HepG2 (cell line): ENCODE data around the gene RETN. TPM values are rescaled to one million over a fixed set of nuclear protein-coding genes. Genes with fewer than 3 reads are reported as not detected.

Experiments
- ATAC-seq: fragments of 200-7000 bp; cut with Tn5 transposase; 3 replicates; pipeline ENCODE4 v1.9.1; 2020; ENCODE audit warnings: mild to moderate bottlenecking, moderate library complexity
- BruUV-seq: library from RNA; stranded (reverse); fragments of 400-500 nt; replicated peaks from 2 replicates; lab custom pipeline; 2021; lab: Mats Ljungman, UMichigan
- CTCF ChIA-PET: fragments of 300-600 bp; formaldehyde crosslinking; extraction: SDS; loops from one replicate; lab custom pipeline; 2021; ENCODE audit warnings: low total read pairs, inconsistent platforms, low intra/inter-chr PET ratio; lab: Yijun Ruan, JAX
- POLR2A ChIA-PET: fragments of 350-600 bp; sonication (Branson Sonifier 250); formaldehyde crosslinking; loops from one replicate; lab custom pipeline; 2020; ENCODE audit warnings: antibody characterized with exemption, inconsistent platforms; lab: Yijun Ruan, JAX
- DNase-seq: peaks from one replicate; pipeline ENCODE4 v3.0.0-alpha.2; 2015; ENCODE audit warnings: low spot score
- FAIRE-seq: peaks from 3 replicates; lab custom pipeline; 2011; peaks lifted over from hg19 to GRCh38; lab: Jason Lieb, UNC
- H2AFZ ChIP-seq: one replicate; pipeline ENCODE4 v1.6.1; 2011; ENCODE audit warnings: low read length, inconsistent platforms
- H3K27ac ChIP-seq: fragments of 300-600 bp; 3 replicates; pipeline ENCODE4 v1.8.0; 2011; ENCODE audit warnings: mixed run types, mild to moderate bottlenecking, mixed read lengths, low read length, inconsistent platforms; ENCODE audit not compliant: insufficient read depth; ENCODE audit errors: extremely low read length
- H3K27me3 ChIP-seq, 2 experiments: fragments of 200-600 bp in 1 of 2; 2 replicates in 1 of 2; 3 replicates in 1 of 2; pipeline versions ENCODE4 v1.6.0 to v1.8.0; 2011; ENCODE audit warnings: low read length in 2 of 2, mild to moderate bottlenecking in 2 of 2, moderate library complexity in 2 of 2, inconsistent platforms in 1 of 2; ENCODE audit not compliant: insufficient read depth in 2 of 2, control insufficient read depth in 1 of 2
- H3K36me3 ChIP-seq, 2 experiments: fragments of 200-600 bp in 1 of 2; replicated peaks in 1 of 2; 2 replicates in 1 of 2; 3 replicates in 1 of 2; pipeline versions ENCODE4 v1.5.1 to v1.8.0; 2011; ENCODE audit warnings: low read length in 2 of 2, inconsistent platforms in 1 of 2; ENCODE audit not compliant: insufficient read depth in 2 of 2, control insufficient read depth in 1 of 2
- H3K4me1 ChIP-seq: 2 replicates; pipeline ENCODE4 v1.5.1; 2012; ENCODE audit warnings: low read length, inconsistent platforms; ENCODE audit not compliant: insufficient read depth
- H3K4me2 ChIP-seq: 2 replicates; pipeline ENCODE4 v1.6.0; 2011; ENCODE audit warnings: low read depth, low read length, inconsistent platforms
- H3K4me3 ChIP-seq, 3 experiments: fragments of 200-600 bp in 1 of 3; sonication (generic), shearing (Covaris generic) in 1 of 3; replicated peaks in 1 of 3; 2 replicates each; pipeline ENCODE4 v1.5.1; 2011 to 2016; ENCODE audit warnings: low read length in 3 of 3, inconsistent platforms in 2 of 3, low read depth in 2 of 3, mild to moderate bottlenecking in 2 of 3, control low read depth in 1 of 3, mixed read lengths in 1 of 3; ENCODE audit not compliant: insufficient read depth in 1 of 3
- H3K79me2 ChIP-seq: one replicate; pipeline ENCODE4 v1.6.1; 2011; ENCODE audit warnings: low read length, inconsistent platforms; ENCODE audit not compliant: insufficient read depth
- H3K9ac ChIP-seq: 2 replicates; pipeline ENCODE4 v1.6.0; 2011; ENCODE audit warnings: mild to moderate bottlenecking, low read depth, low read length, inconsistent platforms; ENCODE audit not compliant: insufficient read depth
- H3K9me3 ChIP-seq: 2 replicates; pipeline ENCODE4 v1.5.1; 2012; ENCODE audit warnings: mild to moderate bottlenecking, low read length
- H4K20me1 ChIP-seq: 2 replicates; pipeline ENCODE4 v1.6.0; 2011; ENCODE audit warnings: inconsistent platforms, mild to moderate bottlenecking, low read length, moderate library complexity; ENCODE audit not compliant: insufficient read depth
- AKAP8 ChIP-seq: sonication (generic); formaldehyde crosslinking; IDR thresholded peaks from 2 replicates; pipeline ENCODE4 v1.5.1; 2020; ENCODE audit warnings: mild to moderate bottlenecking, missing genetic modification reagents
- CREM ChIP-seq, 2 experiments: sonication (generic) in 1 of 2; formaldehyde crosslinking in 1 of 2; IDR thresholded peaks; 2 replicates each; pipeline versions ENCODE4 v1.4.0 to v1.6.1; 2016 to 2020; ENCODE audit warnings: antibody characterized with exemption in 1 of 2, mild to moderate bottlenecking in 1 of 2, missing genetic modification reagents in 1 of 2
- KLF12 ChIP-seq: sonication (generic); formaldehyde crosslinking; IDR thresholded peaks from 2 replicates; pipeline ENCODE4 v1.4.0; 2020; ENCODE audit warnings: missing genetic modification reagents, borderline replicate concordance
- MBNL3 ChIP-seq: fragments of 250-450 bp; sonication (Bioruptor Pico); conservative IDR thresholded peaks from 2 replicates; pipeline ENCODE4 v1.8.0; 2022; ENCODE audit warnings: mild to moderate bottlenecking, inconsistent platforms
- NFE2L1 ChIP-seq: sonication (generic); formaldehyde crosslinking; IDR thresholded peaks from 2 replicates; pipeline ENCODE4 v1.4.0; 2020; ENCODE audit warnings: missing genetic modification reagents, mild to moderate bottlenecking, borderline replicate concordance
- SMAD1 ChIP-seq: sonication (generic); formaldehyde crosslinking; IDR thresholded peaks from 2 replicates; pipeline ENCODE4 v1.4.0; 2020; ENCODE audit warnings: missing genetic modification reagents, low read depth, mild to moderate bottlenecking, borderline replicate concordance
- SP2 ChIP-seq: sonication (generic); formaldehyde crosslinking; IDR thresholded peaks from 2 replicates; pipeline ENCODE4 v1.5.1; 2020; ENCODE audit warnings: mild to moderate bottlenecking, missing genetic modification reagents
- U2AF2 ChIP-seq: fragments of 200-400 bp; formaldehyde crosslinking; IDR thresholded peaks from 2 replicates; pipeline ENCODE4 v1.6.1; 2017; ENCODE audit warnings: low read depth, mild to moderate bottlenecking, low read length
- ZFP36 ChIP-seq: fragments of 150-350 bp; IDR thresholded peaks from 2 replicates; pipeline ENCODE4 v1.6.1; 2018; ENCODE audit warnings: borderline replicate concordance, low read length, low read depth; ENCODE audit not compliant: partially characterized antibody
- ZFP62 ChIP-seq: sonication (generic); formaldehyde crosslinking; IDR thresholded peaks from 2 replicates; pipeline ENCODE4 v1.4.0; 2020; ENCODE audit warnings: missing genetic modification reagents
- ZNF572 ChIP-seq: sonication (generic); formaldehyde crosslinking; IDR thresholded peaks from 2 replicates; pipeline ENCODE4 v1.5.1; 2020; ENCODE audit warnings: mild to moderate bottlenecking, missing genetic modification reagents
- ZNF703 ChIP-seq: sonication (generic); formaldehyde crosslinking; IDR thresholded peaks from 2 replicates; pipeline ENCODE4 v1.5.1; 2020; ENCODE audit warnings: missing genetic modification reagents, mild to moderate bottlenecking, moderate library complexity, borderline replicate concordance
- WGBS: methylation state at CpG from one replicate; pipeline ENCODE4 v1.1.6; 2017; ENCODE audit warnings: low lambda C conversion rate; 5-methylcytosine and 5-hydroxymethylcytosine counted together
- in situ Hi-C: cut with HindIII; loops from 2 replicates; pipeline ENCODE4 v1.10.0; 2017; ENCODE audit warnings: low pct_unique_long_range_greater_than_20kb; ENCODE audit not compliant: extremely low pct_ligation_motif_present
- intact Hi-C: fragments of 100-400 bp; cut with micrococcal nuclease; formaldehyde crosslinking; loops from one replicate; pipeline ENCODE4 v1.10.0; 2022; ENCODE audit not compliant: unreplicated experiment
- polyA plus RNA-seq, 8 experiments: library from polyadenylated mRNA; depleted of rRNA in 3 of 8; stranded (reverse) in 7 of 8; unstranded in 1 of 8; fragments of >200 nt; fragmentation: Illumina TruSeq in 4 of 8; extraction: Trizol in 4 of 8; gene quantifications; 2 replicates each; pipeline versions ENCODE4 v1.2.1 to v1.2.3, GENCODE V29; 2011 to 2016; ENCODE audit warnings: low read depth in 4 of 8, missing spikeins in 1 of 8, mixed read lengths in 1 of 8; ENCODE audit not compliant: insufficient read depth in 1 of 8
- total RNA-seq, 5 experiments: library from RNA; depleted of rRNA; stranded (reverse); fragments of >200 nt; fragmentation: Illumina TruSeq; extraction: Trizol; gene quantifications; 2 replicates each; pipeline ENCODE4 v1.2.3, GENCODE V29; 2016; ENCODE audit warnings: low read depth in 1 of 5
- TF ChIP-seq, protein P1 (sequence below): sonication (generic); formaldehyde crosslinking; IDR thresholded peaks from 2 replicates; pipeline ENCODE4 v1.4.0; 2020; ENCODE audit warnings: missing genetic modification reagents
- TF ChIP-seq, protein P2 (sequence below): sonication (generic); formaldehyde crosslinking; IDR thresholded peaks from 2 replicates; pipeline ENCODE4 v1.4.0; 2020; ENCODE audit warnings: missing genetic modification reagents
- TF ChIP-seq, protein P3 (sequence below): sonication (generic); formaldehyde crosslinking; IDR thresholded peaks from 2 replicates; pipeline ENCODE4 v1.4.0; 2020; ENCODE audit warnings: missing genetic modification reagents
- TF ChIP-seq, protein P4 (sequence below): sonication (generic); formaldehyde crosslinking; IDR thresholded peaks from 2 replicates; pipeline ENCODE4 v1.5.1; 2020; ENCODE audit warnings: mild to moderate bottlenecking, missing genetic modification reagents, borderline replicate concordance

Gene RETN
- total and polyA plus RNA-seq, 2 of the 13 experiments (the other 11 are each of a cell fraction or from before 2014, with no cell fraction given): not detected

DNA sequence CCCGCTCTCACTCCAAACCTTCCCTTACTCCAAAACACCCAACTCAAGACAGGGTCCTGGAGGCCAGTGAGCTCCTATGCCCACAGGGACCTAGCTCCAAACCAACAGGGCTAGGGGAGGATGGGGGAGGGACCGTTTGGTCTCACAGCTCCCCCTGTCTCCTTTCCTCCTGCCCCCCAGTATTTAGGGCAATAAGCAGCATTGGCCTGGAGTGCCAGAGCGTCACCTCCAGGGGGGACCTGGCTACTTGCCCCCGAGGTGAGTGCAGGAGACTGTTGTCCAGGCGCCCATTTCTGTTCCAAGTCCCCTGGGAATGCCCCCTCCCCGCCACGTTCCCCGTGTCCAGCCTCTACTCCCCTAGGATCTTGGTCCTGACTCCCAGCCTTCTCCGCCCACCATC lies 792 bp downstream of the RETN start:
- Histone ChIP-seq H3K79me2 (no peaks in the 10 kb centered on the region), H3K9me3 (no peaks in the 10 kb centered on the region), H2AFZ (no peak overlapping the region), H3K36me3 (no peaks in the 10 kb centered on the region), H4K20me1 (no peaks in the 10 kb centered on the region), H3K27me3 (peaks cover 0 to 25% of the 10 kb centered on the region in 2 experiments; a peak in 1 of 5 replicates), H3K4me2 (no peak overlapping the region), H3K9ac (no peak overlapping the region), H3K4me3 (no peak overlapping the region), H3K27ac (no peak overlapping the region), H3K4me1 (no peaks in the 10 kb centered on the region)
- DNase-seq (no peak), FAIRE-seq (no peak), ATAC-seq (no peak)
- BruUV-seq: no TSS peak
- CTCF ChIA-PET: no interaction called here
- intact Hi-C loops (no loop called here), in situ Hi-C loops (no loop called here)
- WGBS: 30% methylated on average over 8 of the region's 9 CpGs
- POLR2A ChIA-PET: no interaction called here
- TF ChIP-seq AKAP8 (CRISPR knock-in tag) (no peak), KLF12 (CRISPR knock-in tag) (no peak), SP2 (CRISPR knock-in tag) (no peak), ZFP36 (no peak), NFE2L1 (CRISPR knock-in tag) (no peak), ZNF703 (CRISPR knock-in tag) (no peak), SMAD1 (no peak), ZFP62 (no peak), MBNL3 (CRISPR knock-in tag) (no peak), U2AF2 (no peak), CREM (IDR thresholded peaks at IDR 0.05) (no peak), CREM (CRISPR knock-in tag; IDR thresholded peaks at IDR 0.05) (no peak), ZNF572 (CRISPR knock-in tag) (no peak)
- TF ChIP-seq, protein P1, sequence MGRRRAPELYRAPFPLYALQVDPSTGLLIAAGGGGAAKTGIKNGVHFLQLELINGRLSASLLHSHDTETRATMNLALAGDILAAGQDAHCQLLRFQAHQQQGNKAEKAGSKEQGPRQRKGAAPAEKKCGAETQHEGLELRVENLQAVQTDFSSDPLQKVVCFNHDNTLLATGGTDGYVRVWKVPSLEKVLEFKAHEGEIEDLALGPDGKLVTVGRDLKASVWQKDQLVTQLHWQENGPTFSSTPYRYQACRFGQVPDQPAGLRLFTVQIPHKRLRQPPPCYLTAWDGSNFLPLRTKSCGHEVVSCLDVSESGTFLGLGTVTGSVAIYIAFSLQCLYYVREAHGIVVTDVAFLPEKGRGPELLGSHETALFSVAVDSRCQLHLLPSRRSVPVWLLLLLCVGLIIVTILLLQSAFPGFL (CRISPR knock-in tag): no peak
- TF ChIP-seq, protein P2, sequence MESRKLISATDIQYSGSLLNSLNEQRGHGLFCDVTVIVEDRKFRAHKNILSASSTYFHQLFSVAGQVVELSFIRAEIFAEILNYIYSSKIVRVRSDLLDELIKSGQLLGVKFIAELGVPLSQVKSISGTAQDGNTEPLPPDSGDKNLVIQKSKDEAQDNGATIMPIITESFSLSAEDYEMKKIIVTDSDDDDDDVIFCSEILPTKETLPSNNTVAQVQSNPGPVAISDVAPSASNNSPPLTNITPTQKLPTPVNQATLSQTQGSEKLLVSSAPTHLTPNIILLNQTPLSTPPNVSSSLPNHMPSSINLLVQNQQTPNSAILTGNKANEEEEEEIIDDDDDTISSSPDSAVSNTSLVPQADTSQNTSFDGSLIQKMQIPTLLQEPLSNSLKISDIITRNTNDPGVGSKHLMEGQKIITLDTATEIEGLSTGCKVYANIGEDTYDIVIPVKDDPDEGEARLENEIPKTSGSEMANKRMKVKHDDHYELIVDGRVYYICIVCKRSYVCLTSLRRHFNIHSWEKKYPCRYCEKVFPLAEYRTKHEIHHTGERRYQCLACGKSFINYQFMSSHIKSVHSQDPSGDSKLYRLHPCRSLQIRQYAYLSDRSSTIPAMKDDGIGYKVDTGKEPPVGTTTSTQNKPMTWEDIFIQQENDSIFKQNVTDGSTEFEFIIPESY: no peak
- TF ChIP-seq, protein P3, sequence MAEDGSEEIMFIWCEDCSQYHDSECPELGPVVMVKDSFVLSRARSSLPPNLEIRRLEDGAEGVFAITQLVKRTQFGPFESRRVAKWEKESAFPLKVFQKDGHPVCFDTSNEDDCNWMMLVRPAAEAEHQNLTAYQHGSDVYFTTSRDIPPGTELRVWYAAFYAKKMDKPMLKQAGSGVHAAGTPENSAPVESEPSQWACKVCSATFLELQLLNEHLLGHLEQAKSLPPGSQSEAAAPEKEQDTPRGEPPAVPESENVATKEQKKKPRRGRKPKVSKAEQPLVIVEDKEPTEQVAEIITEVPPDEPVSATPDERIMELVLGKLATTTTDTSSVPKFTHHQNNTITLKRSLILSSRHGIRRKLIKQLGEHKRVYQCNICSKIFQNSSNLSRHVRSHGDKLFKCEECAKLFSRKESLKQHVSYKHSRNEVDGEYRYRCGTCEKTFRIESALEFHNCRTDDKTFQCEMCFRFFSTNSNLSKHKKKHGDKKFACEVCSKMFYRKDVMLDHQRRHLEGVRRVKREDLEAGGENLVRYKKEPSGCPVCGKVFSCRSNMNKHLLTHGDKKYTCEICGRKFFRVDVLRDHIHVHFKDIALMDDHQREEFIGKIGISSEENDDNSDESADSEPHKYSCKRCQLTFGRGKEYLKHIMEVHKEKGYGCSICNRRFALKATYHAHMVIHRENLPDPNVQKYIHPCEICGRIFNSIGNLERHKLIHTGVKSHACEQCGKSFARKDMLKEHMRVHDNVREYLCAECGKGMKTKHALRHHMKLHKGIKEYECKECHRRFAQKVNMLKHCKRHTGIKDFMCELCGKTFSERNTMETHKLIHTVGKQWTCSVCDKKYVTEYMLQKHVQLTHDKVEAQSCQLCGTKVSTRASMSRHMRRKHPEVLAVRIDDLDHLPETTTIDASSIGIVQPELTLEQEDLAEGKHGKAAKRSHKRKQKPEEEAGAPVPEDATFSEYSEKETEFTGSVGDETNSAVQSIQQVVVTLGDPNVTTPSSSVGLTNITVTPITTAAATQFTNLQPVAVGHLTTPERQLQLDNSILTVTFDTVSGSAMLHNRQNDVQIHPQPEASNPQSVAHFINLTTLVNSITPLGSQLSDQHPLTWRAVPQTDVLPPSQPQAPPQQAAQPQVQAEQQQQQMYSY (CRISPR knock-in tag): no peak
- TF ChIP-seq, protein P4, sequence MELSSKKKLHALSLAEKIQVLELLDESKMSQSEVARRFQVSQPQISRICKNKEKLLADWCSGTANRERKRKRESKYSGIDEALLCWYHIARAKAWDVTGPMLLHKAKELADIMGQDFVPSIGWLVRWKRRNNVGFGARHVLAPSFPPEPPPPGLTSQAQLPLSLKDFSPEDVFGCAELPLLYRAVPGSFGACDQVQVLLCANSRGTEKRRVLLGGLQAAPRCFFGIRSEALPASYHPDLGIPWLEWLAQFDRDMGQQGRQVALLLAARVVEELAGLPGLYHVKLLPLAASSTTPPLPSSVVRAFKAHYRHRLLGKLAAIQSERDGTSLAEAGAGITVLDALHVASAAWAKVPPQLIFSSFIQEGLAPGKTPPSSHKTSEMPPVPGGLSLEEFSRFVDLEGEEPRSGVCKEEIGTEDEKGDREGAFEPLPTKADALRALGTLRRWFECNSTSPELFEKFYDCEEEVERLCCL (CRISPR knock-in tag): no peak
